Suprapubic skin (tissue), 3 donors: ENCODE results near the gene SLC9A2.

ENCODE experiments used
- POLR2AphosphoS5 ChIP-seq, 3 donors: sonication (generic); formaldehyde crosslinking; IDR thresholded peaks; one replicate each; pipeline ENCODE4 v1.6.1; 2017; ENCODE audit warnings: antibody characterized with exemption in 3 of 3
- TF ChIP-seq, protein P1 (sequence below), 2 donors: fragments of 200-600 bp in 1 of 2; fragments of 450-650 bp in 1 of 2; sonication (generic) in 1 of 2; IDR thresholded peaks; one replicate each; pipeline ENCODE4 v1.5.1; 2016 to 2019; ENCODE audit warnings: antibody characterized with exemption in 2 of 2, mild to moderate bottlenecking in 1 of 2, moderate library complexity in 1 of 2

DNA sequence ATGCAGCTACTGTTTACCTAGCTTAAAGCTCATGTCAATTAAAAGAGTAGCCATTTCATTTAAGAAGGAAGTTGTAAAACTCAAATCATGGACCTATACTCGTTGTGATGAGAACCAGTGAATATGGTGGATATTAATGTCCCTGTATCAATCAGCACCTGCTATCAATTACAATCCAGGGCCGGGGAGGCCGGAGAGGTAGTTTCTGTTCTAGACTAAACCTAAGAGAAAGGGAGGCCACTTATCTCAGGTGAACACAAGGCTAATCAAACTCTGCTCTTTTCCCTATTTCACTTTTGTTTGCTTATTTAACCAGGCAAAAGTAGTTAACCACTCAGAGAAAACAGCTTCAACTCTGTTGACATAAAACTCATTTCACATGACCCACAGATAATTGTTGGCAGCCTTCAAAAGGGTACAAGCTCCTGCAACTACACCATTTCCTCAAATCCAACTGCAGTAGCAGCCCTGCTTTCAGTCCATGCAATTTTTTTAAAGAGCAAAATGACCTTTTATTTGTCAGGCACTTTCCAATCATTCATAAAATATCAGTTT lies 27.8 kb upstream of the SLC9A2 start:
- TF ChIP-seq, protein P1, sequence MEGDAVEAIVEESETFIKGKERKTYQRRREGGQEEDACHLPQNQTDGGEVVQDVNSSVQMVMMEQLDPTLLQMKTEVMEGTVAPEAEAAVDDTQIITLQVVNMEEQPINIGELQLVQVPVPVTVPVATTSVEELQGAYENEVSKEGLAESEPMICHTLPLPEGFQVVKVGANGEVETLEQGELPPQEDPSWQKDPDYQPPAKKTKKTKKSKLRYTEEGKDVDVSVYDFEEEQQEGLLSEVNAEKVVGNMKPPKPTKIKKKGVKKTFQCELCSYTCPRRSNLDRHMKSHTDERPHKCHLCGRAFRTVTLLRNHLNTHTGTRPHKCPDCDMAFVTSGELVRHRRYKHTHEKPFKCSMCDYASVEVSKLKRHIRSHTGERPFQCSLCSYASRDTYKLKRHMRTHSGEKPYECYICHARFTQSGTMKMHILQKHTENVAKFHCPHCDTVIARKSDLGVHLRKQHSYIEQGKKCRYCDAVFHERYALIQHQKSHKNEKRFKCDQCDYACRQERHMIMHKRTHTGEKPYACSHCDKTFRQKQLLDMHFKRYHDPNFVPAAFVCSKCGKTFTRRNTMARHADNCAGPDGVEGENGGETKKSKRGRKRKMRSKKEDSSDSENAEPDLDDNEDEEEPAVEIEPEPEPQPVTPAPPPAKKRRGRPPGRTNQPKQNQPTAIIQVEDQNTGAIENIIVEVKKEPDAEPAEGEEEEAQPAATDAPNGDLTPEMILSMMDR (IDR thresholded peaks at IDR 0.05): no peak
- TF ChIP-seq POLR2AphosphoS5 (IDR thresholded peaks at IDR 0.05): no peak
